MCF 10A (cell line): Measurements from ENCODE around the gene MLLT3. TPM values are rescaled to one million over a fixed set of nuclear protein-coding genes. Genes with fewer than 3 reads are reported as not detected.

Source experiments
- BruUV-seq: library from RNA; stranded (reverse); fragments of 400-500 nt; replicated peaks from 2 replicates; lab custom pipeline; 2021; lab: Mats Ljungman, UMichigan
- CTCF ChIA-PET: fragments of 300-600 bp; sonication (Branson Sonifier 250); formaldehyde crosslinking; extraction: SDS; loops from one replicate; lab custom pipeline; 2021; ENCODE audit warnings: antibody characterized with exemption, inconsistent platforms; lab: Yijun Ruan, JAX
- POLR2A ChIA-PET: fragments of 300-600, 350-650 bp; sonication (Branson Sonifier 250); formaldehyde crosslinking; extraction: SDS; loops from one replicate; lab custom pipeline; 2020; ENCODE audit warnings: antibody characterized with exemption, inconsistent platforms; lab: Yijun Ruan, JAX
- DNase-seq: peaks from one replicate; pipeline ENCODE4 v3.0.0-alpha.2; 2018; ENCODE audit not compliant: unreplicated experiment
- H3K27ac Mint-ChIP-seq: one replicate; pipeline ENCODE4 v1.8.0; 2022; ENCODE audit warnings: mild to moderate bottlenecking, low read depth, mixed read lengths; ENCODE audit not compliant: unreplicated experiment
- H3K27me3 Mint-ChIP-seq: one replicate; pipeline ENCODE4 v1.8.0; 2022; ENCODE audit warnings: mixed read lengths; ENCODE audit not compliant: insufficient read depth, unreplicated experiment
- H3K36me3 Mint-ChIP-seq: one replicate; pipeline ENCODE4 v1.8.0; 2022; ENCODE audit warnings: mild to moderate bottlenecking, moderate library complexity, mixed read lengths; ENCODE audit not compliant: insufficient read depth, unreplicated experiment
- H3K4me1 Mint-ChIP-seq: one replicate; pipeline ENCODE4 v1.8.0; 2022; ENCODE audit warnings: mixed read lengths; ENCODE audit not compliant: insufficient read depth, unreplicated experiment
- H3K4me3 Mint-ChIP-seq: one replicate; pipeline ENCODE4 v1.8.0; 2022; ENCODE audit warnings: mild to moderate bottlenecking, moderate library complexity, mixed read lengths; ENCODE audit not compliant: unreplicated experiment
- H3K9me3 Mint-ChIP-seq: one replicate; pipeline ENCODE4 v1.8.0; 2022; ENCODE audit warnings: mixed read lengths; ENCODE audit not compliant: unreplicated experiment
- CTCF ChIP-seq: fragments of 200-600 bp; IDR thresholded peaks from one replicate; pipeline ENCODE4 v1.8.0; 2022; ENCODE audit warnings: antibody characterized with exemption, mild to moderate bottlenecking; ENCODE audit not compliant: unreplicated experiment
- intact Hi-C: fragments of 100-400 bp; cut with micrococcal nuclease; formaldehyde crosslinking; loops from 2 replicates; pipeline ENCODE4 v1.14.1; 2022
- total RNA-seq: library from RNA; stranded (reverse); gene quantifications from 2 replicates; pipeline ENCODE4 v1.2.3, GENCODE V29; 2022

The MLLT3 gene
- total RNA-seq, 1 experiment from 2014 or later, result 1.2 TPM

- H3K4me3 Mint-ChIP-seq, result no peak overlapping the region
- peaks cover 41% of the 10 kb centered on the region for H3K27me3 Mint-ChIP-seq
- no peak for TF ChIP-seq CTCF
- intact Hi-C loops, result no loop called here
- no TSS peak for BruUV-seq
- ChIA-PET POLR2A (no interaction called here), CTCF (interaction anchor here (0.6 to 0.9 kb wide), 3 partner anchors 10 to 986 kb away, joined by 3 to 5 read pairs (median 3); no protein-coding TSS in a partner anchor)
- no peaks in the 10 kb centered on the region for H3K4me1 Mint-ChIP-seq
- H3K9me3 Mint-ChIP-seq, result no peaks in the 10 kb centered on the region
- H3K27ac Mint-ChIP-seq, result no peak overlapping the region
- no peaks in the 10 kb centered on the region for H3K36me3 Mint-ChIP-seq
- no peak for DNase-seq
Measured at GRCh38 chr9:20437476-20437875, 184.8 kb downstream of the MLLT3 start.

GRCh38 chr9:20436476-20437195, 185.7 kb downstream of the MLLT3 start:
- BruUV-seq, result no TSS peak
- H3K27me3 Mint-ChIP-seq, result peaks cover 35% of the 10 kb centered on the region
- POLR2A ChIA-PET, result no interaction called here

GRCh38 chr9:20428976-20429375, 193.3 kb downstream of the MLLT3 start:
- no peak for TF ChIP-seq CTCF
- Mint-ChIP-seq H3K36me3 (no peaks in the 10 kb centered on the region), H3K4me1 (no peaks in the 10 kb centered on the region), H3K9me3 (no peaks in the 10 kb centered on the region), H3K27ac (no peak overlapping the region), H3K27me3 (peaks cover 63% of the 10 kb centered on the region), H3K4me3 (no peak overlapping the region)
- CTCF ChIA-PET, result interaction anchor here (0.7 kb wide), 1 partner anchor 467 kb away, joined by 3 read pairs; no protein-coding TSS in a partner anchor
- POLR2A ChIA-PET, result no interaction called here
- no TSS peak for BruUV-seq
- intact Hi-C loops, result no loop called here
- no peak for DNase-seq

More at GRCh38 chr9:20436476-20437195, 185.7 kb downstream of the MLLT3 start:
- CTCF ChIA-PET, result interaction anchor here (0.6 kb wide), 4 partner anchors 18 to 985 kb away, joined by 3 read pairs; no protein-coding TSS in a partner anchor
- Mint-ChIP-seq H3K4me1 (no peaks in the 10 kb centered on the region), H3K9me3 (no peaks in the 10 kb centered on the region), H3K36me3 (no peaks in the 10 kb centered on the region), H3K27ac (no peak overlapping the region), H3K4me3 (no peak overlapping the region)
- intact Hi-C loops, result no loop called here
- no peak for TF ChIP-seq CTCF
- DNase-seq, result no peak

GRCh38 chr9:20427359-20427758, 194.9 kb downstream of the MLLT3 start:
- no TSS peak for BruUV-seq
- Mint-ChIP-seq H3K36me3 (no peaks in the 10 kb centered on the region), H3K9me3 (no peaks in the 10 kb centered on the region), H3K27ac (no peak overlapping the region), H3K4me3 (no peak overlapping the region), H3K4me1 (no peaks in the 10 kb centered on the region), H3K27me3 (peaks cover 53% of the 10 kb centered on the region)
- ChIA-PET CTCF (interaction anchor here (0.6 kb wide), 1 partner anchor 219 kb away, joined by 3 read pairs; no protein-coding TSS in a partner anchor), POLR2A (no interaction called here)
- no peak for DNase-seq
- intact Hi-C loops, result no loop called here
- no peak for TF ChIP-seq CTCF
